Measurements from ENCODE around the gene USP16.

DNA sequence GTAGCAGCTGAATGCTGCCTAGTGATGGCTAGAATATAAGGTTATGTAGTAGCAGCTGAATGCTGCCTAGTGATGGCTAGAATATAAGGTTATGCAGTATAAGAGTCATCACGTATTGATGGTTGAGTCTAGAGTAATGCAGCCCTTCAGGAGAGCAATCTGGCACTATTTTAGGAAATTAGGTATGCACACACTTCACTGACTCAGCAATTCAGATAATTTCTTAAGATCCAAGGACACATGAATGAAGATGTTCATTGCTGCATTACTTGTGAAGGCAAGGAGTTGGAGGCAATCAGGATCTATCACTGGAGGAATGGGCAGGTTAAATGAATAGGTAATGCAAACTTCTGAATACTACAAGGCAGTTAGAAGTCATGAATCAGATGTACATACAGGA is 45.4 kb upstream of the USP16 start:
- TF ChIP-seq, protein P1, sequence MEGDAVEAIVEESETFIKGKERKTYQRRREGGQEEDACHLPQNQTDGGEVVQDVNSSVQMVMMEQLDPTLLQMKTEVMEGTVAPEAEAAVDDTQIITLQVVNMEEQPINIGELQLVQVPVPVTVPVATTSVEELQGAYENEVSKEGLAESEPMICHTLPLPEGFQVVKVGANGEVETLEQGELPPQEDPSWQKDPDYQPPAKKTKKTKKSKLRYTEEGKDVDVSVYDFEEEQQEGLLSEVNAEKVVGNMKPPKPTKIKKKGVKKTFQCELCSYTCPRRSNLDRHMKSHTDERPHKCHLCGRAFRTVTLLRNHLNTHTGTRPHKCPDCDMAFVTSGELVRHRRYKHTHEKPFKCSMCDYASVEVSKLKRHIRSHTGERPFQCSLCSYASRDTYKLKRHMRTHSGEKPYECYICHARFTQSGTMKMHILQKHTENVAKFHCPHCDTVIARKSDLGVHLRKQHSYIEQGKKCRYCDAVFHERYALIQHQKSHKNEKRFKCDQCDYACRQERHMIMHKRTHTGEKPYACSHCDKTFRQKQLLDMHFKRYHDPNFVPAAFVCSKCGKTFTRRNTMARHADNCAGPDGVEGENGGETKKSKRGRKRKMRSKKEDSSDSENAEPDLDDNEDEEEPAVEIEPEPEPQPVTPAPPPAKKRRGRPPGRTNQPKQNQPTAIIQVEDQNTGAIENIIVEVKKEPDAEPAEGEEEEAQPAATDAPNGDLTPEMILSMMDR (IDR thresholded peaks at IDR 0.05), result no peak
- TF ChIP-seq EZH2 (IDR thresholded peaks at IDR 0.05; ENCODE audit: borderline replicate concordance, insufficient read depth, low read depth, low read length, poor library complexity, severe bottlenecking), result no peak
